ENCODE measurements around the gene LOXL4. TPM values are rescaled to one million over a fixed set of nuclear protein-coding genes. Genes with fewer than 3 reads are reported as not detected.

Gene LOXL4
- 2.3 and 2.8 TPM in 2 replicates for polyA plus RNA-seq (2014; cell fraction: cytosol; rRNA removed)
- 3.2 and 3.6 TPM in 2 replicates for polyA plus RNA-seq (2014; cell fraction: nucleus; rRNA removed)

- DNase-seq (ENCODE audit: low spot score), result peak; percentile 36
These were observed at the start of gene LOXL4 for GRCh38 chr10:98267894-98268693. TSS of gene LOXL4 (minus strand) at chr10:98268194. CDS start at chr10:98263019, 5,175 bp downstream.

GRCh38 chr10:98316661-98317060, 48.7 kb upstream of the LOXL4 start:
- no peak for DNase-seq (ENCODE audit: low spot score)

GRCh38 chr10:98316170-98316569, 48.2 kb upstream of the LOXL4 start:
- DNase-seq (ENCODE audit: low spot score), result no peak

- no peak for DNase-seq (ENCODE audit: low spot score)
These were observed 46.7 kb upstream of the LOXL4 start for GRCh38 chr10:98314532-98315284.

- DNase-seq (ENCODE audit: low spot score), result no peak
These were observed 45.6 kb upstream of the LOXL4 start for GRCh38 chr10:98313598-98313997.

GRCh38 chr10:98312822-98313221, 44.8 kb upstream of the LOXL4 start:
- no peak for DNase-seq (ENCODE audit: low spot score)

GRCh38 chr10:98312349-98312748, 44.4 kb upstream of the LOXL4 start:
- no peak for DNase-seq (ENCODE audit: low spot score)

- no peak for DNase-seq (ENCODE audit: low spot score)
These were observed 42.7 kb upstream of the LOXL4 start for GRCh38 chr10:98310701-98311100.

GRCh38 chr10:98309366-98310355, 41.7 kb upstream of the LOXL4 start:
- peak; percentile 92 for DNase-seq (ENCODE audit: low spot score)

- DNase-seq (ENCODE audit: low spot score), result peak; percentile 88
These were observed 40.8 kb upstream of the LOXL4 start for GRCh38 chr10:98308669-98309365.

- DNase-seq (ENCODE audit: low spot score), result no peak
These were observed 40.0 kb upstream of the LOXL4 start for GRCh38 chr10:98307916-98308541.

GRCh38 chr10:98306501-98306900, 38.5 kb upstream of the LOXL4 start:
- no peak for DNase-seq (ENCODE audit: low spot score)

GRCh38 chr10:98303569-98303968, 35.6 kb upstream of the LOXL4 start:
- DNase-seq (ENCODE audit: low spot score), result no peak

GRCh38 chr10:98302741-98303365, 34.9 kb upstream of the LOXL4 start:
- DNase-seq (ENCODE audit: low spot score), result no peak

- DNase-seq (ENCODE audit: low spot score), result no peak
These were observed 33.8 kb upstream of the LOXL4 start for GRCh38 chr10:98301664-98302319.

- no peak for DNase-seq (ENCODE audit: low spot score)
These were observed 32.7 kb upstream of the LOXL4 start for GRCh38 chr10:98300526-98301229.

- DNase-seq (ENCODE audit: low spot score), result no peak
These were observed 31.3 kb upstream of the LOXL4 start for GRCh38 chr10:98299341-98299740.

- DNase-seq (ENCODE audit: low spot score), result no peak
These were observed 28.5 kb upstream of the LOXL4 start for GRCh38 chr10:98296524-98296923.

- peak; percentile 43 for DNase-seq (ENCODE audit: low spot score)
These were observed 27.9 kb upstream of the LOXL4 start for GRCh38 chr10:98295907-98296306.

Data from SK-N-DZ (cell line).